ENCODE measurements around the gene ZNF638.
A peak's percentile ranks its signal among the peaks of the same experiment; 100 is the strongest.
"Not testable (repeated sequence)": the region's sequence is repeated elsewhere in the genome, so short reads cannot be mapped to it uniquely, and the experiment has no call there.

ZNF638 gene

DNA sequence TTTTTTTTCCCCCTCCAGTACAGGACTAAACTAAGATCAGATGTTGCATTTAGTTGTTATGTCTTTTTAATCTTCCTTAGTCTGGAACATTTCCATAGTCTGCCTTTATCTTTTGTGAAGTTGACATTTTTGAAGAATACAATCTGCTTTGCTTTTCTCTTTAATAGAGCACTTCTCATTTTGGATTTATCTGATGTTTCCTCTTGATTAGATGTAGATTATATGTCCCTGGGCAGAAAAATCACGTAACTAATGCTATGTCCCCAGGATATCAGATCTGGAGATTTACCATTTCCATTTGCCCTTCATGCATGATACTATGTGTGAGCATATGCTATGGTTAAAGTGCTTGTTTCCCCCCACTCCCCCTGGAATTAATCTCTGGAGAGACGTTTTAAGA lies 6.2 kb downstream of the ZNF638 start:
- no peak for FAIRE-seq

DNA sequence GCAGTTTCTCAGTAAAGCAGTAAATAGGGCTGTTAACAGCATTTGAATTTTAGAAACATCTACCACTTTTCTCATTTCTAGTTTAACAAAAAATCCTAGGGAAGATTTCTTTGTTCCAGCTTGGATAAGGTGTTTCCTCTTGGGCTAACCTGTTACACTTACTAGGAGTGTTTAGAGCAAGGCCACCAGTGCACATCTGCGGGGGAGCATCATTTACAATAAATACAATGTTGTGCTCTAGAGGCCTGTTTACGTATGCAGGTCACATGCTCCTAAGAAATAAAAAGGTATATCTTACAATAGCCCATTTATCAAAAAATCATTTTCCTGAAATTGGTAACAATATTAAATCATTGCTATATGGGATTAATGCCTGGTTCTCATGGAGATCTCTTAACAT lies 8.1 kb downstream of the ZNF638 start:
- no peak for FAIRE-seq

DNA sequence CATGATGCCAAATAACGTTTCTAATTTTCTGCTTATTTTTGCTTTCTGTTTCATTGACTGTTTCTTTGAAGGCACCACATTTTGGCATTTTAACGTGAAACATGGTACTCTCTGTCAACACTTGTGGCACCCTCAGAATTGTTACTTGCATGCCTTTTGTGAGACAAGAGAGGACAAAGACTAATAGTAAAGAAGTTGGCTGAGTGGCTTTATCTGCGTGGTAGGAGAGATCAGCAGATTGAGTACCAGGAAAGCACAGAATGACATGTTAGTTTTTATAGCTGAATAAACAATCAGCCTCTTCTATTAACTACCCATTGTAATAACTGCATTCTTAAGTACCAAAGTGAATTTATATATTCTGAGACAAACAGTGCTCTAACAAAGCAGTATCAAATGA lies 8.6 kb downstream of the ZNF638 start:
- FAIRE-seq, result no peak

DNA sequence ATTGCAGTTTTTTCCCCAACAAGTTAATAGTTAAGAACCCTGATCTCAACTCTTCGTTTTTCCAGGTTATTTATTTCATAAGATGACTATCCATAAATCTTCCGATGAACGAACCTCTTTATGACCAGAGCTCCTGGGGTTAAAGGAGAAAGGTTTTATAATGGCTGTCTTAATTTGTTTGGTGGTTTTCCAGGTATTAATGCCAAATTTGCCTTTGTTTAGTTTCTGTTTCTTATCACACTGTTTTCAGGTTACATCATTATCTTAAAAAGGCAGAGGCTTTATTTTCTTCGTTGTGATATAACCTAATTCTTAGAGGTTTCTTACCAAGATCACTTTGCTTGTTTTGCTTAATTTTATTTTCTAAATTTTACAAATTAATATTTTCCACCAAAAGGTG lies 10.1 kb downstream of the ZNF638 start:
- no peak for FAIRE-seq

DNA sequence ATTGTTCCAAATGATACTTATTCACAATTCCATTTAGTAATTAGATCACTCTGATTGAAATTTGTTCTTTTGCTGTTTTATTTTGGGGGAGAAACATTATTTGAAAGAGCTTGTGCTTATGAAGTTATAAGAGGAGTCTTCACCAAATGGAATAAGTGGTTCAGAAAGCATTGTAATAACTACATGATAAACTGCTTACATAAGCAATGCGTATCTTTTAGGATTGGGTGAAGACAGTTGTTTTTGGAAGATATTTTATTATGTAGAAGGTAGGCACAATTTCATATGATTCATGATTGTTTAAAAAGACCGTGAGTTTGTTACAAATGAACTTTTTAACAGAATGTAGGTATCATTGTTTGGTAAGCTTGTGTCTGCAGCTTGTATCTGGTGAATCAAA lies 14.5 kb downstream of the ZNF638 start:
- no peak for FAIRE-seq

DNA sequence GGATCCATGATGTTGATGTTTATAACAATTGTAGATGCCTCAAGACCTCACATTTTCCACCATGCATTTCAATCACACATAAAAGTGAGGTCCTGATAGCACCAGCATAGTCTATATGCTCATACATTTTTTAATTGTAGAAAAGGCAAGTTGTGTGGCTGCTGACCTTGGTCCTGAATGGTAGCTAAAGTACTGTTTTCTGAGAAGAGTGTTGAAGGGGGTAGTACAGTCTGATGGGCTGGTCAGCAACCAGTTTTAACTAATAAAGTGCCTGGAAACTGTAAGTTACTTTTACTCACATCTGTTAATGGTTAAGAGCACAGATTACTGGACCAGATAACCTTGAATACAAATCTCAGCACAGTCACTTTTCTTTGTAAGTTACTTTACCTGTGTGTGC lies 15.9 kb downstream of the ZNF638 start:
- no peak for FAIRE-seq

DNA sequence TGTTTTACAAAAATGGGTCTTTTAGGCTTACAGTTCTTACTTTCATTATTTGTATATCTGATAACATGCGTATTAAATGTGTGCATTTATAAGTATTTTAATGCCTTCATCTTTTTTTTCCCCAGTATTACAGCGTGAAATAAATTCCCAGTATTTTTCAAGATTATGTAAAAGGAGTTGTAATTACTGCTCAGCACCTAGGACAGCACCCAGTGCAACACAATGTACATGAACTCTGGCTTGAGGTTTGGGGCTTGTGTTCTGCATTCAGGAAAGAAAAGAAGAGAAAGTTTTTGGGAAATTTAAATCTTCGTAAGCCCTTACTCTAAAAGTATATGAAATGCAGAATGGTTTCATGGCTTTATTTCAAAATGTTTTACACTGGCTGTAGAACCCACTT lies 16.7 kb downstream of the ZNF638 start:
- FAIRE-seq, result no peak

DNA sequence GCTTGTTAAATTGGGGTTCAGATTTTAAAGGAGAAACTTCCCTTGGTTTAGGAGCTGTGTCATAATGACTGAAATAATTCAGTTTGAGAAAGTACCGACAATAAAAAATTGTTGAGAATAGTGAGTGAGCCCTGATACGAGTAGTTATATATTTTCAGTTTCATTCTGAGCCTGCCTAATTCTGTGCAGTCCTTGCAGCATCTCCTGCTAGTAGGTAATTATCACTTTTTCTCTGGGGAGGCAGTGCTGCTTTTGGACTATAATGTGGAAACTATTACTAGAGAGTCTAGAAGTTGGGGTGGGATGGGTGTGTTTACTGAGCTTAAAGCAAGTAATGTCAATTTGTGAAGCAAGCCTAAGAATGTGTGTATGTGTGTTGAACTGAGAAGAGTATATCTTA lies 21.7 kb downstream of the ZNF638 start:
- no peak for FAIRE-seq

DNA sequence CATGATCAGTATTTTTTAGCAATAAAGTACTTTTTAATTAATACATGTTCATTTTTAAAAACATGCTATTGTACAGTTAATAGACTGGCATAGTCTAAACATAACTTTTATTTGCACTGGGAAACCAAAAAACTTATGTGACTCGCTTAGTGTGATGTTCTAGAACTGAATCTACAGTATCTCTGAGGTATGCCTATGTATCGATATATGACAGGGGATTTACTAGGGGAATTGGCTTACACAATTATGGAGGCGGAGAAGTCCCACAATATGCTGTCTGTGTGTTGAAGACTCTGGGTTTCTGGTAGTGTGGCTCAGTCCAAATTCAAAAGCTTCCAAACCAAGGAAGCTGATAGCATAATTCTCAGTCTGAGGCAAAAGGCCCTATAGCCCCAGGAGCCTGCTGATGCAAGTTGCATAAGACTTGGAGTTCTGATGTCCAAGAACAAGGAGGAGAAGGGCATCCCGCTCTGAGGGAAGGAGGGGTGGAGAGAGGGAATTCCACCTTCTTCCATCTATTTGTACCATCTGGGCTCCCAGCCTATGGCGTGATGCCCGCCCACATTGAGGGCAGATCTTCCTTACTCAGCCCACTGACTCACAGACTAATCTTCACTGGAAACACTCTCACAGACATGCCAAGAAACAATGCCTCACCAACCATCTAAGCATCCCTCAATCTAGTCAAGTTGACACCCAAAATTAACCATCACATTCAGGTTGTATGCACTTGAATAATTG lies 27.5 kb downstream of the ZNF638 start:
- no peak for FAIRE-seq

DNA sequence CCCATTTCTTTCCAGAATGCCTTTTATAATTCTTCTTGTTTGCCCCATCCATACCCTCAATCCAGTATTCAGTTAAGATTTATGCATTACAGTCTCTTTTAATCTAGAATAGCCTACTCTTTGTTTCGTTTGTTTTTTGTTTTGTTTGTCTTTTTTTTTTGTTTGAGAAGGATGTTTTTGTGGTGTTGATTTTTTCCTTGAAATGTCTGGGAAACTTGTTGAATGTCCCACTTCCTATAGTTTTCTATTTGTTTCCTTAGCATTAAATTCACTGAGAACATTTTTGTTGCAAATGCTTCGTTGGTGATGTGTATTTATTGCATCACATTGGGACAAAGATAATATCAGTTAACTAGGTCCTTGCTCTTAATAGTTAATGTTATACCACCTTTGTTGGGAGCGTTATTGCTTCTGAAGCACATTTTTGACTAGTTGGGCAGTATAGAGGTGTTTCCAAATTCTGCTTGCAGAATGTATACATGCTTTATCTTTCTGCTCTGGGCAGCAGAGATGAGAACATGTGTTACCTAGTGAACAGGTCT lies 28.9 kb downstream of the ZNF638 start:
- no peak for FAIRE-seq

DNA sequence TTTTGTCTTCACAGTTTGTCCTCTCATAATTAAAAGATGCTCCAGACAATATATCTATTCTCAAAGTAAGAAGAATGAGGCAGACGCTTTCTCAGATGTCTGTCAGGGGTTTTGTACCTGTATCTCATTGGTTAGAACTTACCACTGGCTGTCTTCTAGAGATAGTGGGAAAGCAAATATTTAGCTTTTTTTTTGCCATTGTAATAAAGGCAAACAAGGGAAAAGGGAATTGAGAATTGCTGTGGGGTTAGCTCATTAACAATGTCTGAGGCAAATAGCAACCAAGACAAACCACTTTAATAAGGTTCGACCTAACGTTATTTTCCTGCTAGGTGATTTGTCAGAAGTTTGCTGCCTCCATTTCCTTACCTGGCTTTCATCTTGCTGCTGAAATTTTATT lies 30.0 kb downstream of the ZNF638 start:
- FAIRE-seq, result no peak

DNA sequence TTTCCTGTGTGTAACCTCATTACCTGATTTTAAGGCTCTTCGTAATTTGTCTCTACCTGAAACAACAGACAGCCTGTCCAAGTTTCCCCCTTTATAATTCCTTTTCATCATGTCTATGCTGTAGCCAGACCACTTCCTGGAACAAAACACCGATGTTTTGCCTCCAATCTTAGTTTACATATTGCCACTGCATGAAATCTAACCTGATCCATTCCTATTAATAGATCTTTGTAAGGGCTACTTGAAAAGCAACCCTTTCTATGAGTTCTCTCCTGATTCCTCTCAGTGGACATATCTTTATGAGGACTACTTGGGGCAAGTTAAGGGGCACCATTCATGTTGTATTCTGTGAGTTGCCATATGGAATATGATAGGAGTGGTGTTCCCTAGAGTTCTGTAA lies 30.9 kb downstream of the ZNF638 start:
- FAIRE-seq, result no peak

DNA sequence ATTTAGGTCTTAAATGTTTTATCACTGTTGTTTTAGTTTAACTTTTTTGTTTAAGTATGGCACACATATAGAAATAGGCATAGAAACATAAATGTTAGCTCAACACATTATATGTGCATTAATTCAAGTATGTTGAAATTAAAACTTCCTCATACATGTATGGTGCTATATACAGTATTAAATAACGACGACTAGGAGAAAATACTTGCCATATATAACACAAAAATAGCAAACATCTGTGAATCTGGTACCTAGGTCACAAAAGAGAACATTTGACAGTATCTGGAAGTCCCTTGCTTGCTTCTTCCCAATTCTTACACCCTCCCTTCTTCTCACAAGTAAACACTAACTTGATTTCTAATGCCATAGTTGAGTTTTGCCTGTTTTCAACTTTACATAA lies 38.4 kb downstream of the ZNF638 start:
- no peak for FAIRE-seq

DNA sequence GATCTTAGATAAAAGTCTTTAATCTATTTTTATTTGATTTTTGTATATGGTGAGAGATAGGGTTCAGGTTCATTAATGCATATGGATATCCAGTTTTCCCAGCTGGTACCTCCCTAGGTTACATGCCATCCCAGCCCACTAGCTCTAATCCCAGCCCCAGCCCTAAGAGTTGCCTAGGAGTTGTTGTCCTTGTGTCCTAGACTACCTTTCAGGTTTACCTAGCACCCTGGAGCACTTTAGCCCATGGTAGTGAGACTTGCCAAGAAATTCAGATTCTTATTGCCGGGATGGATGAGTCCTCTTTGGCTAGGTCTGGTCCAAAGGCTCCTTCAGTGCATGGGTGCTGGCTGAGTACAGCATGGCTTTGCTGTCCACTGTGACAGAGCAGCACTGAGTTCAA lies 40.5 kb downstream of the ZNF638 start:
- no peak for FAIRE-seq

DNA sequence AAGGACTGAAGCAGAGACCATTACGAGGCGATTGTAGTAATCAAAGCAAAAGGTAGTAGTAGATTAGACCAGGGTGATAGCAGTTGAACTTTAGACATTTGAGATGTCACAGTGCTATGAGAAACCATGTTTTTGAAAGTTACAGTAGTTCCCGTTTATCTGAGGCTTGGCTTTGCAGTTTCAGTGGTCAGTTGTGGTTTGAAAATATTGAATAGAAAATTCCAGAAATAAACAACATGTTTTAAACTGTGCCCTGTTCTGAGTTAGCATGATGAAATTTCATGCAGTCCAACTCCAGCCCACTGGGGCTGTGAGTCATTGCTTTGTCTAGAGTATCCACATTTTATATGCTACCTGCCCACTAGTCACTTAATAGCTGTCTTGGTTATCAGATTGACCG lies 47.5 kb downstream of the ZNF638 start:
- FAIRE-seq, result no peak

DNA sequence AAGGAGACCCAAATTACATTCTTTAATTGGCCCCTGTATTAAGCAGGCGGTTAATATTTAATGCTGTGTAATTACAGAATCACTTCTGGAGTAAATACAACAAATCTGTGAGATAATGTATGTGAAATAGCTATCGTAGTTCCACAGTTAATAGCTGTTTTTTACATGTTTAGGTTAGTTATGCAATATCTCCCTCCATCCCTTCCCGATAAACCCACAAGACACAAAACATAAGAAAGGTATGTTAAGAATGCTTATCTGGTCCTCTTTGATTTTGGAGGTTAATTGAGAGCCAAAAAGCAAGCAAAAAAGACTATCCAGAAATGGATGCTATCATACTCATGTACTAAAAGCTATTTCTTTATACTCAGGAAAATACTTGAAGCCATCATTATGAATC lies 49.1 kb downstream of the ZNF638 start:
- FAIRE-seq, result no peak

DNA sequence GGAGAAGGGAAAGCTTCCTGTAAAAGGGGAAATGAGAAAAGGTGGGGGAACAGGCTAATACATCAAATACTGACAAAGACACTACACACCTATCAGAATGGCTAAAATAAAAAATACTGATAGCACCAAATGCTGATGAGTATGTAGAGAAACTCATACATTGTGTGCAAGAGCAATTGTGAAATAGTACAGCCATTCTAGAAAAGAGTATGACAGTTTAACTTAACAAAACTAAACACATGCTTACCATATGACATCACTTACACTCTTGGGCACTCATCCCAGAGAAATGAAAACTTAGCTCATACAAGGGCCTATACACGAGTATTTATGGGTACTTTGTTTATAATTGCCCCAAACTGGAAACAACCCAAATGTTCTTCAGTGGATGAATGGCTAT lies 53.4 kb downstream of the ZNF638 start:
- no peak for FAIRE-seq

DNA sequence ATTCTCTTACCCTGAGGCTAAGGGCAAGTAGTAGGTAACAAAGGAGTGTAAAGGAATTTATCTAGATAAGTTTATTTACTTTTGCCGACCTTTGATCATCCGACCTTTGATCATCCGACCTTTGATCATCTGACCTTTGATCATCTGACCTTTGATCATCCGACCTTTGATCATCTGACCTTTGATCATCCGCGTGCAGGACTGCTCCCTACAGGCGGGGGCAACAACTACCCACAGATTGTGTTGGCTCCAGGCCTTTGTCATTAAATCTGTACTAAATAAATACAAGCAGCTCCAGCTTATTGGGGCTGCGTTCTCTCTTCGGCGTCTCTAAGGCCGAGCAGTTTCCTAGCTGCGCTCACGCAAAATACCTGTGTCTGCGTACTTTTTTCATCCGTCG lies 56.6 kb downstream of the ZNF638 start:
- no peak for FAIRE-seq

DNA sequence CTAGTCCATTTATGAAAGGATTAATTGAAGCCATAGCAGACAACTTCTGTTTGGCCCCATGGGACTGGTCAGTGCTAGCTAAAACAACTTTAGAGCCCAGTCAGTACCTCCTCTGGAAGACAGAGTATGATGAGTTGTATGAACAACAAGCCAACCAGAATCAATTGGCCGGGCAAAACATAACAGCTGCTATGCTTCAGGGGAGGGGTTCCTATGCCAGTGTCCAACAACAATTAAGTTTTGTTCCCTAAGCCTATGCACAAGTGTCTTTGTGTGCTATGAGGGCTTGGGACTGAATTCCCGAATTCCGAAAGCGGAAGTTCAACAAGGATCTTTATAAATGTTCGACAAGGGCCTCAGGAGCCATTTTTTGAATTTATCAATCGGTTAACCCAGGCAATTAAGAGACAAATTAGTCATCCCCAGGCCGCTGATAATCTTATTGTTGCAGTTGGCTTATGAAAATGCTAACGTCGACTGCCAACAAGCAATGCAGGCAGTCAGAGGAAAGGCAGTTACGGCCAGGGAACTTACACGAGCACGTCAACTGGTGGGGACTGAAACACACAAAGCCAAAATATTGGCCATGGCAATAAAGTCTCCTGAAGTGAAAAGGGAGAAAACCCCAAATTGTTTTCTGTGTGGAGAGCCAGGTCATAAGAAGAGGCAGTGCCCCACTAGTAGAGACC lies 57.9 kb downstream of the ZNF638 start:
- no peak for FAIRE-seq

DNA sequence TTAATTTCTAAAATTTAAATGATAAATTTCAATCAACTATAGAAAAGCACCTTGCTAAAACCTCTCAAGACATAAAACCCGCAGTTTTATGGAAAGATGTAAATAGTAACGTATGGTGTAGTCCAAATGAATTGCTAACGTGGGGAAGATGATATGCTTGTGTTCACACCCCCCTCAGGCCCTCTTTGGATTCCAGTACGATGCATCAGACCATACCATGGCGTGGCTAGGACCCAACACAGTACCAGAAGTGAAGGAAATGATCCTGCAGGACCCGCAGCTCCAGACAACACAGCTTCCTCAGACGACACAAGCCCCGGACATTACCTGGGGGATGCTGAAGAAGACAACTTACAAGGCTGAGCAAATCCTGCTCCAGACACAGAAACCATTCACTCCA lies 61.6 kb downstream of the ZNF638 start:
- no peak for FAIRE-seq

DNA sequence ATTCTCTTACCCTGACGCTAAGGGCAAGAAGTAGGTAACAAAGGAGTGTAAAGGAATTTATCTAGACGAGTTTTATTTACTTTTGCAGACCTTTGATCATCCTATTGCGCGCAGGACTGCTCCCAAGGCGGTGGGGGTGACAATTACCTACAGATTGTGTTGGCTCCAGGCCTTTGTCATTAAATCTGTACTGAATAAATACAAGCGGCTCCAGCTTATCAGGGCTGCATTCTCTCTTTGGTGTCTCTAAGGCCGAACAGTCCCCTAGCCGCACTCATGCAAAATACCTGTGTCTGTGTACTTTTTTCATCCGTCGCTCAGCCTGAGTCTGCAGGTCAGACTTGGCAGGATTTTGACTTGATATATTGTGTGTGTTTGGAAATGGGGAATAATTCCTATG lies 63.9 kb downstream of the ZNF638 start:
- no peak for FAIRE-seq

DNA sequence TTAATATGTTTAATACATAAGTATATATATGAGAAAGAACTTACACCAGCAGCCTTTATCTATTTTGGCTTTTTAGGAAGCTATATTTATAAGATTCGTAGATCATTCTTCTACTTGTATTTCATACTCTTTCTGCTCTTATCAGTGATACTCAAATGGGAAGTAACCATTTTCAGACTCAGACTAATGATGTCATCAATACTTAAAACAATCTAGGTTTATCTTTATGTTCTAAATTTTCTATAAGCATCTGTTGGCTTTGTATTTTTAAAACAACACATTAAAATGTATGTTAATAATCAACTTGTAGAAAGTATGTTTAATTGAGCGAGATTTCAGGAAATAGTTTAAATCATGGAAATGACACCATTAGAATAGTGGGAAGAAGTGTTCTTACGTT lies 70.8 kb downstream of the ZNF638 start:
- FAIRE-seq, result peak; percentile 62

DNA sequence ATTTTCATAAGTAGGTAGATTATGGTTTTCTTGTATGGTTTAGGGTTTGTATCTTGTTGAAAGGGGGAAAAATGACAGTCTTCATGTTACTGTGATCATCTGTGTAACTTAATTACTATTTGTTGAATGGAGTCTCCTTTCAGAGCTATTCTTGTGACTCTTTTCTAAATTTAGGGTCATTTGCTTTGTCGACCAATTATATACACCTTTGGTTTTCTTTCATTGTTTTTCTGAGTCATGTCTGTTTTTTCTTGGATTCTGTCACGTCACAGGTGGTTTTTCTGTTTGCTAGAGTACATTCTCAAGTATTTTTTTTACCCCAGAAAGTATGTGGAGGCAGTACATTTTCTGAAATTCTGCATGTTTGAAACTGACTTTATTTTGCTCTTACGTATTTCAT lies 78.0 kb downstream of the ZNF638 start:
- no peak for FAIRE-seq

DNA sequence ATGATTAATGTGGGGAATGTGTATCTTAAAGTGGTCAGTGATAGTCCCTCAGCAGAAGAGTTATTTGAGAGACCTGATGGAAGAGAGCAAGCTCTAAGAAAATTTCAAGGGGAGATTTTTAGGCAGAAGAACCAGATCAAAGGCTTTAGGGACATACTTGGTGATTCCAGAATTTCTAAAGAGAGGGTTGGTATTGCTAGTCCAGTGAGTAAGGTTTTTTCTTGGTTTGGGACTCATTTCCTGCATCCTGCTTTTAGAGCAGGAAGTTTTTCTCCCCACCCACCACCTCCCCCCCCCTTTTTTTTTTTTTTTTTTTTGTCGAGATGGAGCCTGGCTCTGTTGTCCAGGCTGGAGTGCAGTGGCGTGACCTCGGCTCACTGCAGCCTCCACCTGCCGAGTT lies 79.1 kb downstream of the ZNF638 start:
- no peak for FAIRE-seq

DNA sequence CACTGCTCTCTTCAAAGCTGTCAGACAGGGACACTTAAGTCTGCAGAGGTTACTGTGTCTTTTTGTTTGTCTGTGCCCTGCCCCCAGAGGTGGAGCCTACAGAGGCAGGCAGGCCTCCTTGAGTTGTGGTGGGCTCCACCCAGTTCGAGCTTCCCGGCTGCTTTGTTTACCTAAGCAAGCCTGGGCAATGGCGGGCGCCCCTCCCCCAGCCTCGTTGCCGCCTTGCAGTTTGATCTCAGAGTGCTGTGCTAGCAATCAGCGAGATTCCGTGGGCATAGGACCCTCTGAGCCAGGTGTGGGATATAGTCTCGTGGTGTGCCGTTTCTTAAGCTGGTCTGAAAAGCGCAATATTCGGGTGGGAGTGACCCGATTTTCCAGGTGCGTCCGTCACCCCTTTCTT lies 85.3 kb downstream of the ZNF638 start:
- not testable (repeated sequence) for FAIRE-seq

Data from islet of Langerhans (tissue), 1 donor.